ENCODE data around the gene P2RY4.

DNA sequence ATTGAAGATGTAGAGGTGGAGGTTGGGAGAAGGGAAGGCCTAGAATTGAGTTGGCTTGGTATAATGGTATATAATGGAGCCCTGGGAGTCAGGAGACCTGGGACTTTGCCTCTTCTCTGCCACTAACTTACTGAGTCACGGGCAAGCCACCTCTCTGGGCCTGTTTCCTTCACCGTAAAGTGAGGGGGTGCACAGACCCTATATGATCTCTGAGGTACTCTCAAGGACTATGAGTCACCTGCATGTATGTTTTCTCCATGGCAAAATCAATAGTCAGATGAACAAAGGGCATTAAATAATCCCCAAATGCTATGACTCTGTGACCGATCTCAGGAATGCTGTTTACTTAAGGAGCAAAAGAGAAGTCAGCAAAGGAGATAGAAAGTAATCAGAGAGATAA lies 5.1 kb downstream of the P2RY4 start:
- no peak for TF ChIP-seq EZH2 (IDR thresholded peaks at IDR 0.05; ENCODE audit: low read length)
- TF ChIP-seq, protein P1, sequence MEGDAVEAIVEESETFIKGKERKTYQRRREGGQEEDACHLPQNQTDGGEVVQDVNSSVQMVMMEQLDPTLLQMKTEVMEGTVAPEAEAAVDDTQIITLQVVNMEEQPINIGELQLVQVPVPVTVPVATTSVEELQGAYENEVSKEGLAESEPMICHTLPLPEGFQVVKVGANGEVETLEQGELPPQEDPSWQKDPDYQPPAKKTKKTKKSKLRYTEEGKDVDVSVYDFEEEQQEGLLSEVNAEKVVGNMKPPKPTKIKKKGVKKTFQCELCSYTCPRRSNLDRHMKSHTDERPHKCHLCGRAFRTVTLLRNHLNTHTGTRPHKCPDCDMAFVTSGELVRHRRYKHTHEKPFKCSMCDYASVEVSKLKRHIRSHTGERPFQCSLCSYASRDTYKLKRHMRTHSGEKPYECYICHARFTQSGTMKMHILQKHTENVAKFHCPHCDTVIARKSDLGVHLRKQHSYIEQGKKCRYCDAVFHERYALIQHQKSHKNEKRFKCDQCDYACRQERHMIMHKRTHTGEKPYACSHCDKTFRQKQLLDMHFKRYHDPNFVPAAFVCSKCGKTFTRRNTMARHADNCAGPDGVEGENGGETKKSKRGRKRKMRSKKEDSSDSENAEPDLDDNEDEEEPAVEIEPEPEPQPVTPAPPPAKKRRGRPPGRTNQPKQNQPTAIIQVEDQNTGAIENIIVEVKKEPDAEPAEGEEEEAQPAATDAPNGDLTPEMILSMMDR (optimal IDR thresholded peaks at IDR 0.05 in 1 of 3, IDR thresholded peaks at IDR 0.05 in 1 of 3, conservative IDR thresholded peaks at IDR 0.05 in 1 of 3; ENCODE audit: extremely low read depth in 1 of 3, insufficient read depth in 2 of 3, low read length in 3 of 3): no peak
